ENCODE measurements around the gene TBC1D24. TPM values are rescaled to one million over a fixed set of nuclear protein-coding genes. Genes with fewer than 3 reads are reported as not detected.

The TBC1D24 gene
- total RNA-seq, 2 experiments from 2014 or later = 11.4 to 13.7 TPM

- no peaks in the 10 kb centered on the region for H3K9me3 Mint-ChIP-seq
- POLR2A ChIA-PET = interaction anchor here (1.2 to 1.6 kb wide), 2 partner anchors 31 to 231 kb away, joined by 3 to 4 read pairs; partner anchors contain the start of genes ATP6V0C and ECI1
These were observed 8.0 kb downstream of the TBC1D24 start for GRCh38 chr16:2482708-2483534.

GRCh38 chr16:2483939-2484897 lies 9.3 kb downstream of the TBC1D24 start:
- ChIA-PET POLR2A (interaction anchor here (1.2 kb wide), 1 partner anchor 232 kb away, joined by 3 read pairs; the partner anchor contains the start of gene ECI1), CTCF (interaction anchor here (1.6 kb wide), 1 partner anchor 10 kb away, joined by 3 read pairs; the partner anchor contains the start of gene TBC1D24)

More at GRCh38 chr16:2482708-2483534, 8.0 kb downstream of the TBC1D24 start:
- no peaks in the 10 kb centered on the region for H3K36me3 Mint-ChIP-seq (ENCODE audit: low read depth)
- H3K4me3 Mint-ChIP-seq = no peak overlapping the region
- CTCF ChIA-PET = no interaction called here
- H3K27ac Mint-ChIP-seq = no peak overlapping the region
- H3K27me3 Mint-ChIP-seq = no peaks in the 10 kb centered on the region
- no peak for DNase-seq
- H3K4me1 Mint-ChIP-seq = peaks cover 17% of the 10 kb centered on the region

GRCh38 chr16:2484898-2485508 lies 10.1 kb downstream of the TBC1D24 start:
- H3K27me3 Mint-ChIP-seq = no peaks in the 10 kb centered on the region
- no peak for DNase-seq
- H3K27ac Mint-ChIP-seq = no peak overlapping the region
- POLR2A ChIA-PET = interaction anchor here (0.7 to 1.4 kb wide), 2 partner anchors 10 to 56 kb away, joined by 3 read pairs; partner anchors contain the start of genes CCNF and TBC1D24
- no peak overlapping the region for H3K4me3 Mint-ChIP-seq
- CTCF ChIA-PET = interaction anchor here (1.6 kb wide), 1 partner anchor 11 kb away, joined by 3 read pairs; the partner anchor contains the start of gene TBC1D24
- no peaks in the 10 kb centered on the region for H3K36me3 Mint-ChIP-seq (ENCODE audit: low read depth)
- H3K9me3 Mint-ChIP-seq = no peaks in the 10 kb centered on the region
- peaks cover 19% of the 10 kb centered on the region for H3K4me1 Mint-ChIP-seq

More at GRCh38 chr16:2483939-2484897, 9.3 kb downstream of the TBC1D24 start:
- Mint-ChIP-seq H3K9me3 (no peaks in the 10 kb centered on the region), H3K4me3 (no peak overlapping the region), H3K27me3 (no peaks in the 10 kb centered on the region), H3K4me1 (peaks cover 19% of the 10 kb centered on the region), H3K27ac (no peak overlapping the region), H3K36me3 (ENCODE audit: low read depth) (no peaks in the 10 kb centered on the region)
- DNase-seq = no peak

GRCh38 chr16:2485811-2486507 lies 11.0 kb downstream of the TBC1D24 start:
- no peaks in the 10 kb centered on the region for H3K27me3 Mint-ChIP-seq
- no peak for DNase-seq
- no peak overlapping the region for H3K27ac Mint-ChIP-seq
- peaks cover 19% of the 10 kb centered on the region for H3K4me1 Mint-ChIP-seq
- H3K36me3 Mint-ChIP-seq (ENCODE audit: low read depth) = no peaks in the 10 kb centered on the region
- ChIA-PET POLR2A (interaction anchor here (0.7 to 1.4 kb wide), 4 partner anchors 11 to 217 kb away, joined by 3 to 4 read pairs (median 3); partner anchors contain the start of genes CCNF and TBC1D24), CTCF (interaction anchor here (1.6 kb wide), 1 partner anchor 12 kb away, joined by 3 read pairs; the partner anchor contains the start of gene TBC1D24)
- no peak overlapping the region for H3K4me3 Mint-ChIP-seq
- no peaks in the 10 kb centered on the region for H3K9me3 Mint-ChIP-seq

GRCh38 chr16:2486645-2487516 lies 12.0 kb downstream of the TBC1D24 start:
- POLR2A ChIA-PET = interaction anchor here (1.0 to 1.9 kb wide), 3 partner anchors 12 to 218 kb away, joined by 3 to 5 read pairs (median 4); partner anchors contain the start of genes CCNF and TBC1D24
- H3K27me3 Mint-ChIP-seq = no peaks in the 10 kb centered on the region
- DNase-seq = peak; percentile 79

GRCh38 chr16:2487517-2487842 lies 12.6 kb downstream of the TBC1D24 start:
- Mint-ChIP-seq H3K4me3 (no peak overlapping the region), H3K4me1 (peaks cover 19% of the 10 kb centered on the region), H3K36me3 (ENCODE audit: low read depth) (no peaks in the 10 kb centered on the region), H3K9me3 (no peaks in the 10 kb centered on the region), H3K27ac (peak overlapping the region; percentile 46), H3K27me3 (no peaks in the 10 kb centered on the region)
- CTCF ChIA-PET = interaction anchor here (1.2 kb wide), 1 partner anchor 26 kb away, joined by 4 read pairs; the partner anchor contains the start of gene ATP6V0C
- POLR2A ChIA-PET = interaction anchor here (1.9 kb wide), 1 partner anchor 58 kb away, joined by 5 read pairs; the partner anchor contains the start of gene CCNF
- no peak for DNase-seq

More at GRCh38 chr16:2486645-2487516, 12.0 kb downstream of the TBC1D24 start:
- CTCF ChIA-PET = interaction anchor here (0.7 kb wide), 1 partner anchor 12 kb away, joined by 3 read pairs; the partner anchor contains the start of gene TBC1D24
- Mint-ChIP-seq H3K4me1 (peaks cover 19% of the 10 kb centered on the region), H3K9me3 (no peaks in the 10 kb centered on the region), H3K4me3 (no peak overlapping the region), H3K27ac (peak overlapping the region; percentile 46), H3K36me3 (ENCODE audit: low read depth) (no peaks in the 10 kb centered on the region)

GRCh38 chr16:2487903-2488531 lies 13.1 kb downstream of the TBC1D24 start:
- no peak for DNase-seq
- ChIA-PET CTCF (interaction anchor here (0.6 to 1.2 kb wide), 5 partner anchors 12 to 168 kb away, joined by 3 to 5 read pairs (median 4); partner anchors contain the start of gene ATP6V0C), POLR2A (interaction anchor here (0.7 to 1.9 kb wide), 2 partner anchors 58 to 145 kb away, joined by 4 to 5 read pairs; partner anchors contain the start of gene CCNF)
- Mint-ChIP-seq H3K4me3 (no peak overlapping the region), H3K27ac (no peak overlapping the region), H3K27me3 (no peaks in the 10 kb centered on the region), H3K9me3 (no peaks in the 10 kb centered on the region), H3K36me3 (ENCODE audit: low read depth) (no peaks in the 10 kb centered on the region), H3K4me1 (peaks cover 19% of the 10 kb centered on the region)

GRCh38 chr16:2489581-2489980 lies 14.7 kb downstream of the TBC1D24 start:
- Mint-ChIP-seq H3K27ac (no peak overlapping the region), H3K4me3 (no peak overlapping the region), H3K36me3 (ENCODE audit: low read depth) (no peaks in the 10 kb centered on the region), H3K27me3 (no peaks in the 10 kb centered on the region), H3K4me1 (peaks cover 19% of the 10 kb centered on the region), H3K9me3 (no peaks in the 10 kb centered on the region)
- no peak for DNase-seq
- ChIA-PET POLR2A (no interaction called here), CTCF (interaction anchor here (0.6 kb wide), 1 partner anchor 471 kb away, joined by 4 read pairs; no protein-coding TSS in a partner anchor)

- POLR2A ChIA-PET = no interaction called here
- H3K36me3 Mint-ChIP-seq (ENCODE audit: low read depth) = no peaks in the 10 kb centered on the region
- no peak overlapping the region for H3K4me3 Mint-ChIP-seq
- CTCF ChIA-PET = interaction anchor here (1.5 kb wide), 1 partner anchor 11 kb away, joined by 3 read pairs; no protein-coding TSS in a partner anchor
- no peaks in the 10 kb centered on the region for H3K9me3 Mint-ChIP-seq
- DNase-seq = no peak
- H3K27me3 Mint-ChIP-seq = no peaks in the 10 kb centered on the region
- peaks cover 19% of the 10 kb centered on the region for H3K4me1 Mint-ChIP-seq
- H3K27ac Mint-ChIP-seq = no peak overlapping the region
These were observed 15.5 kb downstream of the TBC1D24 start for GRCh38 chr16:2490190-2491105.

- ChIA-PET POLR2A (no interaction called here), CTCF (interaction anchor here (1.5 kb wide), 1 partner anchor 9 kb away, joined by 3 read pairs; no protein-coding TSS in a partner anchor)
- Mint-ChIP-seq H3K4me1 (peaks cover 7% of the 10 kb centered on the region), H3K27me3 (no peaks in the 10 kb centered on the region), H3K4me3 (no peak overlapping the region), H3K36me3 (ENCODE audit: low read depth) (no peaks in the 10 kb centered on the region), H3K9me3 (no peaks in the 10 kb centered on the region), H3K27ac (no peak overlapping the region)
- DNase-seq = no peak
These were observed 17.4 kb downstream of the TBC1D24 start for GRCh38 chr16:2492292-2492691.
